ENCODE results near the gene TENT4B. TPM values are rescaled to one million over a fixed set of nuclear protein-coding genes. Genes with fewer than 3 reads are reported as not detected.

TENT4B gene
- 10 to 100 TPM; 11.5 to 15.1 TPM for total RNA-seq

DNA sequence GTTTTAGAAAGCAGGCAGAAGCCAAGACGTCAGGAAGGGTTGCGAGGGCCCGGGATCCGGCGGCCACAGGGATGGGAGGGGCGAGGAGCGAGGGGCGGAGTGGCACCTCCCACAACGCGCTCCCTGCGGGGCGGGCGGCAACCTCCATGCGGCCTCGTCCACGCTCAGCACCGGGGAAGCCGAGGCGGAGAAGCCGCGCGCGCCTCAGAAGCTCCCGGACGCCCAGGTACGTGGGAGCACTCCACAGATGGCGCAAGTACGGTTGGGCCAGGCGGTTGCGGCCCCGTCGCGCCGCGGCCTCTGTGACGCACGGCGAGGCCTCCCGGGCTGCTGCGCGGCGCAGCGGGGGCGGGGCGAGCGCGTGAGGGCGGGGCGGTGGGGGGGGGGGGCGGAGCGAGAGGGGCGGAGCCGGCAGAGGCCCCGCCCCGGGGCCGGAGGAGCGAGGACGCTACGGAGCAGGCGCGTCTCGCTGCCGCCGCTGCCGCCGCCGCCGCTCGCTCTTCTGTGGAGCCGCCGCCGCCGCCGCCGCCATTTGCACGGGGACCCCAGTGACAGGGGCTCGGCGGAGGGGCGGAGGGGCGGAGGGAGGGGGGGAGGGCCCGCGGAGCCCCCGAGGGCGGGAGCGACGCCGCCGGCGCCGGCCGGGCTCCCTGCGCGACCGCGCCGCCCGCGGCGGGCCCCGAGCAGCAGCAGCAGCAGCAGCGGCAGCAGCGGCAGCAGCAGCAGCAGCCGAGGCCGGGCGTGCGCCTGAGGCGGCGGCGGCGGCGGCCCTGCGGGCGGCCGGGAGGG is at the start of gene TENT4B:
TSS of gene TENT4B (plus strand) at position 500 of the 789 bp plus-strand sequence. CDS start 316 bp downstream, outside the sequence.
- peak within 1 kb of the TSS; percentile 93 to 96 for H3K27ac ChIP-seq
- no peaks in the 10 kb centered on the region for H3K9me3 ChIP-seq
- TF ChIP-seq POLR2A (IDR thresholded peaks at IDR 0.05) (peak; percentile 75), CTCF (IDR thresholded peaks at IDR 0.05) (peak in 1 of 4 experiments; percentile 4), POLR2AphosphoS5 (IDR thresholded peaks at IDR 0.05) (peak; percentile 58)
- DNase-seq (ENCODE audit: low spot score), result peak; percentile 79
- under 1% methylated on average over 55 of the region's 114 CpGs for WGBS
- peak within 1 kb of the TSS; percentile 72 to 91 for H3K4me3 ChIP-seq
- intact Hi-C loops (cut with DNase I), result loop anchor here (2.0 to 10.0 kb wide), 5 partner anchors 54 to 298 kb away; partner anchors contain the start of genes CNEP1R1 and ZNF423
- no peaks in the 10 kb centered on the region for H3K27me3 ChIP-seq (replicated peaks; ENCODE audit: insufficient read depth)
- H3K4me1 ChIP-seq (replicated peaks), result no peaks in the 10 kb centered on the region
- no peaks in the 10 kb centered on the region for H3K36me3 ChIP-seq

DNA sequence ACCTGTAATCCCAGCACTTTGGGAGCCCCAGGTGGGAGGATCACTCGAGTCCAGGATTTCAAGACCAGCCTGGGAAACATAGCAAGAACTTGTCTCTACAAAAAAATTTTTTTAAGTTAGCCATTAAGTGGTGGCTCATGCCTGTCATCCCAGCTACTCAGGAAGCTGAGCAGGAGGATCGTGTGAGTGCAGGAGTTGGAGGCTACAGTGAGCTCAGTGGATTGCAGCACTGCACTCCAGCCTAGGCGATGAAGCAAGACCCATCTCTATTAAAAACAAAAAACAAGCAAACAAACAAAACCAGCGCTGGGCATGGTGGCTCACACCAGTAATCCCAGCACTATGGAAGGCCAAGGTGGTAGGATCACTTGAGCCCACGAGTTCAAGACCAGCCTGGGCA is 49.3 kb upstream of the TENT4B start:
- Histone ChIP-seq H3K4me1 (replicated peaks) (no peaks in the 10 kb centered on the region), H3K4me3 (no peak overlapping the region), H3K9me3 (no peaks in the 10 kb centered on the region), H3K36me3 (no peaks in the 10 kb centered on the region), H3K27me3 (replicated peaks; ENCODE audit: insufficient read depth) (no peaks in the 10 kb centered on the region), H3K27ac (no peak overlapping the region)
- no peak for DNase-seq (ENCODE audit: low spot score)
- intact Hi-C loops (cut with DNase I), result no loop called here
- 94% methylated on average over 5 of the region's 5 CpGs for WGBS
- TF ChIP-seq POLR2AphosphoS5 (IDR thresholded peaks at IDR 0.05), result no peak
- no peak for TF ChIP-seq CTCF (IDR thresholded peaks at IDR 0.05)
- TF ChIP-seq POLR2A (IDR thresholded peaks at IDR 0.05), result no peak

- H3K4me3 ChIP-seq, result no peak overlapping the region
- no peaks in the 10 kb centered on the region for H3K36me3 ChIP-seq
- intact Hi-C loops (cut with DNase I), result no loop called here
- H3K9me3 ChIP-seq, result no peaks in the 10 kb centered on the region
- 81% methylated on average over 8 of the region's 8 CpGs for WGBS
- no peak for TF ChIP-seq POLR2AphosphoS5 (IDR thresholded peaks at IDR 0.05)
- no peak for TF ChIP-seq CTCF (IDR thresholded peaks at IDR 0.05)
- no peak for TF ChIP-seq POLR2A (IDR thresholded peaks at IDR 0.05)
- H3K27ac ChIP-seq, result no peak overlapping the region
- no peak for DNase-seq (ENCODE audit: low spot score)
- no peaks in the 10 kb centered on the region for H3K27me3 ChIP-seq (replicated peaks; ENCODE audit: insufficient read depth)
- no peaks in the 10 kb centered on the region for H3K4me1 ChIP-seq (replicated peaks)
Measured at GRCh38 chr16:50114357-50115129, 38.6 kb upstream of the TENT4B start.

DNA sequence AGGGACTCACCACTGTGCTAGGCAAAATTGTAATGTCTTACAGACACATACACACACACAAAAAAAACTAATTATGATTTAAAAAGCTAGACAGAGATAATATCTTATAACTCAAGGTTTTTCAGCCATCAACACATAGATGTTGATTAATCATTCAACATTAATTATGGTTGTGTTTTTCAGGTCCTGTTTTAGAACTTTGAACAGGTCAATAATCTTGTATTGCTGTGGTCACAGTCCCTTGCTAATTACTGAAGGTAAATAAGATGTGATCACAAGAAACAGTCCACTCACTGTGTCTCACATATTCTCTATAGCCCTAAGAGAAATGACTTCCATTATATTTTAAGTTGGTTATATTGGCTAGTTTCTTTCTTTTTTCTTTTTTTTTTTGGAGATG is 32.4 kb upstream of the TENT4B start:
- H3K36me3 ChIP-seq, result no peaks in the 10 kb centered on the region
- no peak for DNase-seq (ENCODE audit: low spot score)
- H3K27me3 ChIP-seq (replicated peaks; ENCODE audit: insufficient read depth), result no peaks in the 10 kb centered on the region
- no peak for TF ChIP-seq CTCF (IDR thresholded peaks at IDR 0.05)
- no peak for TF ChIP-seq POLR2AphosphoS5 (IDR thresholded peaks at IDR 0.05)
- no peak for TF ChIP-seq POLR2A (IDR thresholded peaks at IDR 0.05)
- no peaks in the 10 kb centered on the region for H3K4me1 ChIP-seq (replicated peaks)
- no peak overlapping the region for H3K27ac ChIP-seq
- no peak overlapping the region for H3K4me3 ChIP-seq
- H3K9me3 ChIP-seq, result no peaks in the 10 kb centered on the region
- intact Hi-C loops (cut with DNase I), result no loop called here
